Mucosa of stomach (tissue), 1 donor: ENCODE results near the gene PYHIN1.
"Not testable (repeated sequence)": the region's sequence is repeated elsewhere in the genome, so short reads cannot be mapped to it uniquely, and the experiment has no call there.

Source experiments
- H3K27me3 ChIP-seq: one replicate; pipeline ENCODE4 v1.7.0; 2013; ENCODE audit warnings: mild to moderate bottlenecking, low read length; ENCODE audit not compliant: control insufficient read depth, insufficient read depth
- H3K36me3 ChIP-seq: one replicate; pipeline ENCODE4 v1.7.0; 2013; ENCODE audit warnings: low read length; ENCODE audit not compliant: control insufficient read depth, insufficient read depth
- H3K4me1 ChIP-seq: one replicate; pipeline ENCODE4 v1.7.0; 2013; ENCODE audit warnings: mild to moderate bottlenecking, low read length; ENCODE audit not compliant: control insufficient read depth, insufficient read depth
- H3K4me3 ChIP-seq: one replicate; pipeline ENCODE4 v1.7.0; 2013; ENCODE audit warnings: low read length
- H3K9ac ChIP-seq: one replicate; pipeline ENCODE4 v1.7.0; 2013; ENCODE audit warnings: mild to moderate bottlenecking, low read length, moderate library complexity
- H3K9me3 ChIP-seq: one replicate; pipeline ENCODE4 v1.7.0; 2013; ENCODE audit warnings: mild to moderate bottlenecking, low read length, moderate library complexity; ENCODE audit not compliant: control insufficient read depth
- donor health status: Pancreatic carcinoma.

The PYHIN1 gene

DNA sequence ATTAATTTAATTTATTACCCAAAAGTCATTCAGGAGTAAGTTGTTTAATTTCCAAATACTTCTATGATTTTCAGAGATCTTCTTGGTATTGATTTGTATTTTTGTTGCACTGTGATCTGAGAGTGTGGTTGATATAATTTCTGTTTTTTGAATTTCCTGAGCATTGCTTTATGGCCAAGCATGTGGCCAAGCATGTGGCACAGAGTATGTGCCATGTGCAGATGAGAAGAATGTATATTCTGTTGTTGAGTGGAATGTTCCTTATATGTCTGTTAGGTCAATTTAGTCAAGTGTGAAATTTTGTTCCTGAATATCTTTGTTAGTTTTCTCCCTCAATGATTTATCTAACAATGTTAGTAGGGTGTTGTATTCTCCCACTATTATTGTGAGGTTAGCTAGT, 53.0 kb downstream of the PYHIN1 start:
- Histone ChIP-seq H3K27me3 (no peaks in the 10 kb centered on the region), H3K4me3 (no peak overlapping the region), H3K4me1 (no peaks in the 10 kb centered on the region), H3K9ac (no peak overlapping the region), H3K36me3 (no peaks in the 10 kb centered on the region), H3K9me3 (no peaks in the 10 kb centered on the region)

DNA sequence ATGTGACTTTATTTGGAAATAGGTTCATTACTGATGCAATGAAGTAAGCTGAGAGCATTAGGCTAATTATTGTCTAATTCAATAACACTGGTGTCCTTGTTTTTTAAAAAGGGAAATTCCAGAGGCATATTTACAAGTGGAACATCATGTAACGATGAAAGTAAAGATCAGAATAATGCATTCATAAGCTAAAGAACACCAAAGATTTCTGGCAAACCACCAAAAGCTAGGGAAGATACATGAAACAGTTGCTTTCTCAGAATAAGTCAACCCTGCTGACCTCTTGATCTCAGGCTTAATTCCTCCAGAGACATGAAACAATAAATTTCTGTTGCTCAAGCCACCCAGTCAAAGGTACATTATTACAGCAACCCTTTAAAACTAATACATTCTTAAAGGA, 58.1 kb downstream of the PYHIN1 start:
- H3K9ac ChIP-seq, result no peak overlapping the region
- H3K4me1 ChIP-seq, result no peaks in the 10 kb centered on the region
- no peaks in the 10 kb centered on the region for H3K36me3 ChIP-seq
- H3K9me3 ChIP-seq, result no peaks in the 10 kb centered on the region
- H3K27me3 ChIP-seq, result no peaks in the 10 kb centered on the region
- no peak overlapping the region for H3K4me3 ChIP-seq

DNA sequence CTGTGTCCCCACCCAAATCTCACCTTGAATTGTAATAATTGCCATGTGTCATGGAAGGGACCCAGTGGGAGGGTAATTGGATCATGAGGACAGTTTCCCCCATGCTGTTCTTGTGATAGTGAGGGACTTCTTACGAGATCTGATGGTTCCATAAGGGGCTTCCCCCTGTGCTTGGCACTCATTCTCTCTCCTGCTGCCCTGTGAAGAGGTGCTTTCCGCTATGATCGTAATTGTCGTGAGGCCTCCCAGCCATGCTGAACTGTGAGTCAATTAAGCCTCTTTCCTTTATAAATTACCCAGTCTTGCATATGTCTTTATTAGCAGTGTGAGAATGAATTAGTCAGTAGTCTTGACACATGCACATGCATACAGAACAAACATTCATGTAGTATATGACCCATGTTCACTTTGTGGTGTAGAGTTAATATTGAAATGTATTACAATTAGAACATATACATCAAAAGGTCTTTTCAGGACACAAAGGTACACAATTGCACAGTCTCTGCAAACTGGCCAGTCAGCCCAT, 61.5 kb downstream of the PYHIN1 start:
- H3K4me3 ChIP-seq, result no peak overlapping the region
- H3K4me1 ChIP-seq, result no peaks in the 10 kb centered on the region
- H3K27me3 ChIP-seq, result no peaks in the 10 kb centered on the region
- no peaks in the 10 kb centered on the region for H3K9me3 ChIP-seq
- no peaks in the 10 kb centered on the region for H3K36me3 ChIP-seq
- no peak overlapping the region for H3K9ac ChIP-seq

DNA sequence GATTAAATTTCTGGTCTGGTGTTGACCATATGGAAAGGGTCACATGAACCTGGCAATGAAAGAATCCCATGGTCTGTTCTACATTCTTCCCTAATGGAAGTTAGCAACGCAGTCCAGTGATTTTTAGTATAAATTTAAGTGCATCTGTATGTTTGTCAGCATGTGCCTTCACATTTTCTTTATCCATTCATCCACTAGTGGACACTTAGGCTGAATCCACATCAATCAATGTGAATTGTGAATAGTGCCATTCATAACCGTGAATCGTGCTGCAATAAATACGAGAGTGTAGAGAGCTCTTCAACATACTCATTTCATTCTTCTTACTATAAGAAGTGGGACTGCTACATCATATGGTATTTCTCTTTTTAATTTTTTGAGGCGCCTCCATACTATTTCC, 65.6 kb downstream of the PYHIN1 start:
- H3K9ac ChIP-seq, result no peak overlapping the region
- H3K4me1 ChIP-seq, result peaks cover 7% of the 10 kb centered on the region
- H3K9me3 ChIP-seq, result no peaks in the 10 kb centered on the region
- H3K36me3 ChIP-seq, result no peaks in the 10 kb centered on the region
- H3K27me3 ChIP-seq, result no peaks in the 10 kb centered on the region
- no peak overlapping the region for H3K4me3 ChIP-seq

DNA sequence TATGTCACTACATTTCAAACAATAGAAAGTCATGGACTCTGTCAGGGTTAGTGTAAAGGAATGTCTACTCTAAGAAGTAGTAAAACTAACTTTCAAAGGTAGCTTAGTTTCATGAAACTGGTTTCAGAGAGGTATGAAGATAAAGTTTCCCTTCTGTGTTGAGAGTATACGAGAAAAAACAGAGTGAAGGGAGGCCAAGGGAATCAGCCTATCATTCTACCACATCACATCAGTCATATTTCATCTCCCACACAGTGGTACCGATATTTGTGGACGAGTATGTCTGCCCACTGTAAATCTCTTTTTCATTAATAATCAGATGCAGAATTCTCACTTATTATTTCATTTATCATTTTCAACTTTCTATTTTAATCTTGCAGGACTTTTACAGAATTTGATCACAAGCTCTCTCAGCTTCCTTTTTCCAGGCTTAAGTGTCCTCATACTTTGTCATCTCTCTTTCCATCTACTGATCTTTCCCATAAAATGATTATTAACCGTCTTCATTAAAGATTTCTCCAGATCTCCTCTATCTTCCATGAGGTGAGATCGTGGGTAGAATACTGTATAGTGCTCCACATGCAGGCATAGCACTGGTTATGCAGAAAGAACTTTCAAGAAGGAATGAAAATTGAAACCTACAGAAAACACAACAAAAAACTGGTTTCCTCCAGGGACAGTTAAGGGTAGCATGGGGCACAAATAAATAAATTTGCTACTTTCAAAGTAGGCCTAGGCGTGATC, 66.9 kb downstream of the PYHIN1 start:
- Histone ChIP-seq H3K4me1 (peaks cover 7% of the 10 kb centered on the region), H3K9ac (no peak overlapping the region), H3K9me3 (no peaks in the 10 kb centered on the region), H3K4me3 (no peak overlapping the region), H3K36me3 (no peaks in the 10 kb centered on the region), H3K27me3 (no peaks in the 10 kb centered on the region)

DNA sequence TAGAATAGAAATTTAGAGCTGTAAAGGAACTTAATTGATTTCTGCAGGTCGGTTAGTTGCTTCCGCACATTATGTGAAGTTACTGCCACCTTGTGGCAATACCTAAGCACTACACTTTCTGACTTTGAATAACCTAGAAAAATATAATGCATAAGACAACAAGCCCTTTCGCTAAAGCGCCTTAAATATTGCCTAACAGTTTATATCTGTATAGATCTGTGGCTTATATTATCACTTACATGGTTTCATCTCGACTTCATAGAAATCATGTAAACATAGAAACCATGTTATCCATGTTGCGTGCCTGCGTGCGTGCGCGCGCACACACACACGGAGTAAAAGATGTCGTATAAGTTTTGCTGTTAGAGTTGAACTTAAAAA, 67.4 kb downstream of the PYHIN1 start:
- Histone ChIP-seq H3K4me1 (peaks cover 7% of the 10 kb centered on the region), H3K9me3 (no peaks in the 10 kb centered on the region), H3K27me3 (no peaks in the 10 kb centered on the region), H3K9ac (no peak overlapping the region), H3K36me3 (no peaks in the 10 kb centered on the region), H3K4me3 (peak overlapping the region; percentile 43)

DNA sequence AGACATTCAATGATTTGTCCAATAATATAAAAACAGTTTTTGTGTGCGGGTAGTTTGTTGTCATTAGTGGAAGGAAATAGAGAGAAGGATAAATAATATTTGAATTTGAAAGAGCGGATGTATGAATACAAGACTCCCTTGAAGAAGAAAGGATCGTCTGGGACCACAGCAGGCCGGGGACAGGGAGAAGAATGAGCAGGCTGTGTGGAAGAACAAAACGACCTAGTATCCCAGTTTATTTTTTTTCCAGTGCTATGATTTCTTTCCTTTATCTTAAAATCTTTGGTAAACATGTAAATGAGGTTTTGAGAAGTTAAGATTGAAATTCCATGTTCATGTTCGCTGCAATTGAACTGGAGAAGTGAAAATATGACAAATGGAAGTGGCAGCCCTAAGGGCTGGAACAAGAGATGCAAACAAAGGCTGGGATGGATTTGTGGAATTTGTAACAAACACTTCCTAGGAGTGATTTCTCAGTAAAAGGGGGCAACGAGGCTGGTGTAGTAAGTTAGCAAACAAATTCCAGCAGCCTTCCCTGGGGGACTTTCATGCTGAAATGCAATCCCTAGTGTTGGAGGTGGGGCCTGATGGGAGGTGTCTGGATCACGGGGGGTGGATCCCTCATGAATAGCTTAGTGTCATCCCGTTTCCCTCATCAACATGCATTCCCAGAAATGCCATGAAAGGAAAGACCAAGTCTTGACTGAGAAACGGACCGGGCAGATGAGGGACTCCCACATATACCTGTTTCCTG, 68.1 kb downstream of the PYHIN1 start:
- H3K4me1 ChIP-seq, result peaks cover 7% of the 10 kb centered on the region
- peak overlapping the region; percentile 18 for H3K9ac ChIP-seq
- H3K9me3 ChIP-seq, result no peaks in the 10 kb centered on the region
- H3K4me3 ChIP-seq, result no peak overlapping the region
- no peaks in the 10 kb centered on the region for H3K36me3 ChIP-seq
- no peaks in the 10 kb centered on the region for H3K27me3 ChIP-seq

DNA sequence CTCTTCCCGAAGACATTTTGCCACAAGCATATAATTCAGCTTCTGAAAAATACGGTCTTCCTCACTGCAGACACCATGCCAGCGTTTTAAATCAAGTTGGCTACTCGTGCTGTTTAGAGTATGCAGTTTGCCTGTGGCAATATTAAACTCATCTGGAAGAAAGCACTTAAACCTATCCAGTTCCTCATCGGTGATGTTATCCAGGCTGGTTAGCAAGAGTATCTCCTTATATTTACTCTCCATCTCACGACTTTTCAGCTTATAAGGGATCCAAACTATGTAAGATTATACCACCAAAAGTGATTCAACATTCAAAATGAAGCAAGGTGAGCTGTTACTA, 68.7 kb downstream of the PYHIN1 start:
- Histone ChIP-seq H3K36me3 (no peaks in the 10 kb centered on the region), H3K4me3 (no peak overlapping the region), H3K9me3 (no peaks in the 10 kb centered on the region), H3K4me1 (peaks cover 7% of the 10 kb centered on the region), H3K27me3 (no peaks in the 10 kb centered on the region), H3K9ac (peak overlapping the region; percentile 18)

DNA sequence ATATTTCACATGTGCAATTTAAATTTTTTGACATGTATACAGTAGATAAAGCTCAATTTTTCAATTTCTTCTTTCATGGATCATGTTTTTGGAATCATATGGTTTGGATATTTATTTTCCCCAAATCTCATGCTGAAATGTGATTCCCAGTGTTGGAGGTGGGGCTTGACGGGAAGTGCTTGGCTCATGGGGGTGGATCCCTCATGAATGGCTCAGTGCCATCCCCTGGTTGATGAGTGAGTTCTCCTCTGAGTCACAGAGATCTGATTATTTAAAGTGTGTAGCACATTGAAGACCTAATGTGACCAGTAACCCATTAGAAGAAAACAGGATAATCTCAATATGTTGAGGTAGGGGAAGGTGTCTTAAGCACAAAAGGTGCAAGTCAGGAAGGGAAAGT, 69.3 kb downstream of the PYHIN1 start:
- Histone ChIP-seq H3K9ac (peak overlapping the region; percentile 18), H3K4me3 (no peak overlapping the region), H3K27me3 (no peaks in the 10 kb centered on the region), H3K36me3 (no peaks in the 10 kb centered on the region), H3K4me1 (peaks cover 7% of the 10 kb centered on the region), H3K9me3 (no peaks in the 10 kb centered on the region)

DNA sequence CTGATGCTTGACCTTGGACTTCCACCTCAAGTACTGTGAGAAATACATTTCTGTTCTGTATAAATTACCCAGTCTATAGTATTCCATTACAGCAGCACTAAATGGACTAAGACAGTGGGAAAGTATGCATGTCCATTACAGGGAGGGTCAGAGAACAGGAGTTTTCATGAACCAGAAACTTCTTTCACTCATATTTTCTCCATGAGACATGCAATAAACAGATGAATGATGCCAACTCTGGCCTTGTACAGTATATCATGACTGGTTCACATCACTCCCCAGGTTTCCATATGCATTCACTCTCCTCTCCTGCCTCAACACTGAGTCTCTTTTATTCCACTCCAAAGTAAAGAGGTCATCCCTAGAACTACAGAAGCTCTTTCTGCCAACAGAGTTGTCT, 73.8 kb downstream of the PYHIN1 start:
- Histone ChIP-seq H3K9me3 (no peaks in the 10 kb centered on the region), H3K27me3 (no peaks in the 10 kb centered on the region), H3K36me3 (no peaks in the 10 kb centered on the region), H3K9ac (no peak overlapping the region), H3K4me1 (peaks cover 10% of the 10 kb centered on the region), H3K4me3 (no peak overlapping the region)

DNA sequence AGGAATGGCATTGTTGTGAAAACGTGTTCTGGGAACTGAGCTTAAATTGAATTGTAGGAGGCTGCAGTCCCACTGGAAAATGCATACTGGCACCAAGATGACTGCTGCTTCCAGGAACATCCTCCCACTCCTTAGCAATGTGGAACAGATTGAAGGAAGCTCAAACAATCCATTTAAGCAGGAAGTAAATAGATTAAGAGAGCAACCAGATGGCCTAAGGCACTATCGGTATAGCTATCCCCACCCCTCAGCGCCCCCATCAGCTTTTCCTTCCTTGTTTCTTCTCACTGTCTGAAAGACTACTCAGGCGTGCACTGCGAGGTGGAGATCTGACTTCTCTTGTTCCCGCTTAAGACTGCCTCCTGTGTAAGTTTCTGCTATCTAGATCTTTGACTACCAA, 74.3 kb downstream of the PYHIN1 start:
- no peaks in the 10 kb centered on the region for H3K36me3 ChIP-seq
- no peak overlapping the region for H3K4me3 ChIP-seq
- no peaks in the 10 kb centered on the region for H3K9me3 ChIP-seq
- H3K27me3 ChIP-seq, result no peaks in the 10 kb centered on the region
- H3K4me1 ChIP-seq, result peaks cover 10% of the 10 kb centered on the region
- no peak overlapping the region for H3K9ac ChIP-seq

DNA sequence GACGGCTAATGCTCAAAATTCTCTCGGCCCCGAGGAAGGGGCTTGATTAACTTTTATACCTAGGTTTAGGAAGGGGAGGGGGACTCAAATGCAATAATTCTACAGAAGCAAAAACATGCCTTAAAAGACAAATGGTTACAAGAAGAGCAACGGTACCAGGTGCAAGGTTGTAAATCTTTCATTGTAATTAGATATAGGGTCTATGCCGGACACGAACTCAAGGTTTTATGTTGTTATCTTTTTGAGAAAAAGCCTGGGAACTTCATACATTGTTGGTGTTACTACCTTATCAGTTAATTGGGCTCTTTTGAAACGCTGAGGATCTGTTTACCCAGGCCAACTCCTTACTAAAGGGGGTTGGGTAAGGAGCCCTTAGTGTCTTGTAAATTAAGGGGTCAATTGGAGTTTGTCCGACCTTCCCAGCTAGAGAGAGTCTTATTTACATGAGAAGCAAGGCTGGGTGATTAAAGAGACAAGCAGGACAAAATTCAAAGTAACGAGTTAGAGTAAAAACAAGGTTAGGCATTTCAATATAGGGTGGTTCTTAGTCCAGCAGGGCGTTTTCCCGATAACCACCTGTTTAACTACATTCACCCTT, 75.0 kb downstream of the PYHIN1 start:
- not testable (repeated sequence) for H3K36me3 ChIP-seq, H3K9me3 ChIP-seq, H3K27me3 ChIP-seq, H3K9ac ChIP-seq, H3K4me3 ChIP-seq
- peaks cover 10% of the 10 kb centered on the region for H3K4me1 ChIP-seq
